Measurements from ENCODE around the gene RBM24.

Gene RBM24

DNA sequence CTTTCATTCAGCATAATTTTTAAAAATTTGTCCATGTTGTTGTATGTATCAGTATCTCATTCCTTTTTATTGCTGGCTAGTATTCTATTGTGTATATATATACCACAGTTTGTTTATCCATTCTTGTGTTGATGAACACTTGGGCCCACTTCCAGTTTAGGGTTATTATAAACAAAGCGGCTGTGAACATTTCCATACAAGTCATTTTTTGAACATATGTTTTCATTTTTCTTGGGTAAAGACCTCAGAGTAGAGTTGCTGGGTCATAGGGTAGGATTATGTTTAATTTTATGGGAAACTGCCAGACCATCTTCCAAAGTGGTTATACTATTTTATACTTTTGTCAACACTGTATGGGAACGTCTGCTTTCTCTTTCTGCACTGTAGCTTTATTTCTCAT is 55.3 kb downstream of the RBM24 start:
- intact Hi-C loops (cut with DNase I) = no loop called here

DNA sequence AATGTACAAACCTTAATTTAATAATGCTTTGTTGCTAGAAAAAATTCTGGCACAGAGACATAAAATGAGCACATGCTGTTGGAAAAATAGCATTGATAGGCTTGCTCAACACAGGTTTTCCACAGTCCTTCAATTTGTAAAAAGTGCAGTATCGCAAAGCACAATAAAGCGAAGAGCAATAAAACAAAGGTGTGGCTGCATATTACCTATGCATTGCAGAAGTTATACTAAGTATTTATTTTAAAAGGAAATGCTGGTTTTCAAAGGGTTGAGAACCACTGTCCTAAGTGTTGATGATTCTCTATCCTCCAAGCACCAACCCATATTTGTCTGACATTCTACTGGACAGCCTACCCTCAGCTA is 58.1 kb downstream of the RBM24 start:
- DNase-seq = no peak
- intact Hi-C loops (cut with DNase I) = no loop called here

More for the DNA sequence above, 55.3 kb downstream of the RBM24 start:
- DNase-seq = no peak

DNA sequence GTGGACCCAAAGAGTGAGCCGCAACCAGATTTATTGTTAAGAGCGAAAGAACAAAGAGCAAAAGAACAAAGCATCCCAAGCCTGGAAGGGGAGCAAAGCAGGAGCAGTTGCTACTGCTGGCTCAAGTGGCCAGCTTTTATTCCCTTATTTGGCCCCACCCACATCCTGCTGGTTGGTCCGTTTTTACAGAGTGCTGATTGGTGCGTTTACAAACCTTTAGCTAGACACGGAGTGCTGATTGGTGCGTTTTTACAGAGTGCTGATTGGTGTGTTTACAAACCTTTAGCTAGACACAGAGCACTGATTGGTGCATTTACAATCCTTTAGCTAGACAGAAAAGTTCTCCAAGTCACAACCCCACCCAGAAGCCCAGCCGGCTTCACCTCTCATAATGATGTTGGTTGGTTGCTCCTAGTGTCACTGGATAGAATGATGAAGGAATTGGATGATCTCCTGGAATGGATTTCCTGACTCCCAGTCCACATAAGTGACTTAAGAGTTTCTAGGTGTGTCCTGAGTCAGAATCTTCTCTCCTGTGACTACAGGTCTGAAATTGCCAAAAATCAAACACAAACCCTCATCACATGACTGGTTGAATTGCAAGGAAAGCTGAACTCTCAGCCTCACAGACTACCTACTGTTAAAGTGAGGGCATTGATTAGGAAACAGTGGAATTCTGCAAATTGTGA is 60.1 kb downstream of the RBM24 start:
- no peak for DNase-seq
- intact Hi-C loops (cut with DNase I) = no loop called here

DNA sequence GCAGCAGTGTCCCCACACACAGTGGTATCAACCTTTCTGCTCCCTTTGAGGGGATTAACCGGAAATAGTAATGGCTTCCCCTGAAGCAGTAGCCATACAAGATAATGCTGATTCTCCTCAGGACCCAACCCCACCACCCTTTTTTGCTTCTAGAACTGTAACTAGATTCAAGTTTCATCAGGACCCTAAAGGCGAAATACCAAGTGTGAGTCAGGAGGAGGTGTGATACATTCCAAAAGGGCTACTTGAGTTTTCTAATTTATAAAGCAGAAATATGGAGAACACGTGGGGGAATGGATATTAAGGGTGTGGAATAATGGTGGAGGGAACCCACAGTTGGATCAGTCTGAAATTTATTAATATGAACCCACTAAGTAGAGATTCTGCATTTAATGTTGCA is 60.7 kb downstream of the RBM24 start:
- no peak for DNase-seq
- intact Hi-C loops (cut with DNase I) = no loop called here

DNA sequence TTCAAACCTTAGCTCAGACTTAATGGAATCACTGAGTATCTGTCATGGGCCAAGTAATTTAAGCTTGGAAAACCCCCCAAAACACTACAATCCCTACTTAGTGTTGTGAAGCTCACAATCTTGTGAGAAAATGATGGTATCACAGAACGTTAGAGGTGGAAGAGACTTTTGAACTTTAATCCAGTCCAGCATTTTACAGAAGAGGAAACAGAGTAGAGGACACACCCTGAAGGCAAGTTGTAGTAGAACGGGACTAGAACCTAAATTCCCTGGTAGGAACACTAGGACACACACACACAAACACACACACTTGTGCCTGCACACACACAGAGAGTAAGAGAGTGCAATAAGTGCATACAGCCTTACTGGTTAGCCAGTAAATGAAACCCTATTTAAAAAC is 62.1 kb downstream of the RBM24 start:
- no peak for DNase-seq
- intact Hi-C loops (cut with DNase I) = no loop called here
